Thoracic aorta (tissue), 2 donors: ENCODE measurements around the gene CPZ. TPM values are rescaled to one million over a fixed set of nuclear protein-coding genes. Genes with fewer than 3 reads are reported as not detected.

Experiments used
- ATAC-seq: fragments of 150-250 bp; one replicate; pipeline ENCODE4 v1.8.0; 2017; ENCODE audit warnings: low read depth; ENCODE audit not compliant: insufficient number of reproducible peaks, low FRiP score
- DNase-seq: peaks from one replicate; pipeline ENCODE4 v3.0.0-alpha.2; 2020; ENCODE audit warnings: low spot score
- H3K27ac ChIP-seq, 2 donors: fragments of 200-600 bp; sonication (generic); 1 replicate in 1 of 2; 2 replicates in 1 of 2; pipeline ENCODE4 v1.5.1; 2016; ENCODE audit warnings: mild to moderate bottlenecking in 2 of 2, moderate library complexity in 2 of 2
- H3K27me3 ChIP-seq: fragments of 200-600 bp; sonication (generic); replicated peaks from 2 replicates; pipeline ENCODE4 v1.6.0; 2016; ENCODE audit warnings: mild to moderate bottlenecking; ENCODE audit not compliant: insufficient read depth
- H3K36me3 ChIP-seq: fragments of 200-600 bp; sonication (generic); one replicate; pipeline ENCODE4 v1.5.1; 2016
- H3K4me1 ChIP-seq, 2 donors: fragments of 200-600 bp; sonication (generic); 1 replicate in 1 of 2; 2 replicates in 1 of 2; pipeline versions ENCODE4 v1.5.1 to v1.6.0; 2016; ENCODE audit warnings: low read depth in 2 of 2, mild to moderate bottlenecking in 1 of 2; ENCODE audit not compliant: control insufficient read depth in 1 of 2
- H3K4me3 ChIP-seq: fragments of 200-600 bp; sonication (generic); 2 replicates; pipeline ENCODE4 v1.5.1; 2016; ENCODE audit warnings: mild to moderate bottlenecking
- H3K9me3 ChIP-seq: fragments of 200-600 bp; sonication (generic); 2 replicates; pipeline ENCODE4 v1.5.1; 2016
- total RNA-seq, 2 donors: library from RNA; depleted of rRNA; stranded (reverse); fragments of >200 nt; gene quantifications; one replicate each; pipeline versions ENCODE4 v1.1.0 to v1.2.3, GENCODE V29; 2016
- TF ChIP-seq, protein P1 (sequence below): fragments of 200-600 bp; sonication (generic); IDR thresholded peaks from one replicate; pipeline ENCODE4 v1.5.1; 2019; ENCODE audit warnings: antibody characterized with exemption

The CPZ gene
- total RNA-seq, 2 donors from 2014 or later: 3.0 to 6.1 TPM

GRCh38 chr4:8609824-8610350 is 17.3 kb downstream of the CPZ start:
- no peak for ATAC-seq
- H3K27me3 ChIP-seq: no peaks in the 10 kb centered on the region
- TF ChIP-seq, protein P1, sequence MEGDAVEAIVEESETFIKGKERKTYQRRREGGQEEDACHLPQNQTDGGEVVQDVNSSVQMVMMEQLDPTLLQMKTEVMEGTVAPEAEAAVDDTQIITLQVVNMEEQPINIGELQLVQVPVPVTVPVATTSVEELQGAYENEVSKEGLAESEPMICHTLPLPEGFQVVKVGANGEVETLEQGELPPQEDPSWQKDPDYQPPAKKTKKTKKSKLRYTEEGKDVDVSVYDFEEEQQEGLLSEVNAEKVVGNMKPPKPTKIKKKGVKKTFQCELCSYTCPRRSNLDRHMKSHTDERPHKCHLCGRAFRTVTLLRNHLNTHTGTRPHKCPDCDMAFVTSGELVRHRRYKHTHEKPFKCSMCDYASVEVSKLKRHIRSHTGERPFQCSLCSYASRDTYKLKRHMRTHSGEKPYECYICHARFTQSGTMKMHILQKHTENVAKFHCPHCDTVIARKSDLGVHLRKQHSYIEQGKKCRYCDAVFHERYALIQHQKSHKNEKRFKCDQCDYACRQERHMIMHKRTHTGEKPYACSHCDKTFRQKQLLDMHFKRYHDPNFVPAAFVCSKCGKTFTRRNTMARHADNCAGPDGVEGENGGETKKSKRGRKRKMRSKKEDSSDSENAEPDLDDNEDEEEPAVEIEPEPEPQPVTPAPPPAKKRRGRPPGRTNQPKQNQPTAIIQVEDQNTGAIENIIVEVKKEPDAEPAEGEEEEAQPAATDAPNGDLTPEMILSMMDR: no peak

DNA sequence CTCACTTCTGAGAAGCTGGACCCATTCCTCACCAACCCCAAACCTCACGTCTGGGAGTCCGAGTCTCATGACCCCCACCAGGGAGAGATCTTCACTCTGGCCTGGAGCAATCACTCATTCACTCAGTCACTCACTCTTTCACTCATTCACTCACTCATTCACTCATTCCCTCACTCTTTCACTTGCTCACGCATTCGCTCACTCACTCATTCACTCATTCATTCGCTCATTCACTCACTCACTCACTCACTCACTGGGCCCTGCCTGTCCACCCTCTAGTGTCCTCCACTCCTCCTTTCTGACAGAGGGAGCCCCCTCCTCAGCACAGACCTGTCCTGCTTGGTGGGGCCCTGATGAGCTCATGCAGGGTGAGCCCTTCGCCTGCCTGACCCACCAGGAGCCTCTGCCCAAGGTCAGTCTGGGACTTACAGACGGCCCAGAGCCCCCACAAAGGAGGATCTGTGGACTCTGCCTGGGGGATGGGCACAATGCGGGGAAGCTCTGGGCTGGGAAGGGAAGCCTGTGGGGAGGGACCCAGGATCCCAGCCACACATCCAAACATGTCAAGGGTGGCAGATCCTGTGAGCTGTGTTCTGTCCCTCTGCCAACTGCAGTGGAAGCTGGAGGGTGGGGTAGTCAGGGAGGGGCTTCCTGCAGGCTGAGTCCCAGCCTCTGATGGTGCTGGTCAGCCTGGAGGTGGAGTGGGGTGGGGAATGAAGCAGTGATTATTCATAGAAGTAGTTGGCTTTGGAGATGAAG is 18.5 kb downstream of the CPZ start:
- no peak for DNase-seq
- Histone ChIP-seq H3K4me1 (no peaks in the 10 kb centered on the region), H3K27me3 (no peaks in the 10 kb centered on the region), H3K36me3 (no peaks in the 10 kb centered on the region), H3K4me3 (no peak overlapping the region), H3K27ac (no peak overlapping the region), H3K9me3 (no peaks in the 10 kb centered on the region)
- TF ChIP-seq, protein P1: no peak
- no peak for ATAC-seq

More at GRCh38 chr4:8609824-8610350, 17.3 kb downstream of the CPZ start:
- H3K9me3 ChIP-seq: no peaks in the 10 kb centered on the region
- H3K36me3 ChIP-seq: no peaks in the 10 kb centered on the region
- H3K4me3 ChIP-seq: no peak overlapping the region
- DNase-seq: no peak
- H3K4me1 ChIP-seq: no peaks in the 10 kb centered on the region
- no peak overlapping the region for H3K27ac ChIP-seq

GRCh38 chr4:8612646-8613045 is 20.1 kb downstream of the CPZ start:
- no peak for ATAC-seq
- H3K27me3 ChIP-seq: no peaks in the 10 kb centered on the region
- TF ChIP-seq, protein P1: no peak
- no peak overlapping the region for H3K27ac ChIP-seq
- H3K4me3 ChIP-seq: no peak overlapping the region
- DNase-seq: no peak
- no peaks in the 10 kb centered on the region for H3K36me3 ChIP-seq
- H3K9me3 ChIP-seq: no peaks in the 10 kb centered on the region
- no peaks in the 10 kb centered on the region for H3K4me1 ChIP-seq

DNA sequence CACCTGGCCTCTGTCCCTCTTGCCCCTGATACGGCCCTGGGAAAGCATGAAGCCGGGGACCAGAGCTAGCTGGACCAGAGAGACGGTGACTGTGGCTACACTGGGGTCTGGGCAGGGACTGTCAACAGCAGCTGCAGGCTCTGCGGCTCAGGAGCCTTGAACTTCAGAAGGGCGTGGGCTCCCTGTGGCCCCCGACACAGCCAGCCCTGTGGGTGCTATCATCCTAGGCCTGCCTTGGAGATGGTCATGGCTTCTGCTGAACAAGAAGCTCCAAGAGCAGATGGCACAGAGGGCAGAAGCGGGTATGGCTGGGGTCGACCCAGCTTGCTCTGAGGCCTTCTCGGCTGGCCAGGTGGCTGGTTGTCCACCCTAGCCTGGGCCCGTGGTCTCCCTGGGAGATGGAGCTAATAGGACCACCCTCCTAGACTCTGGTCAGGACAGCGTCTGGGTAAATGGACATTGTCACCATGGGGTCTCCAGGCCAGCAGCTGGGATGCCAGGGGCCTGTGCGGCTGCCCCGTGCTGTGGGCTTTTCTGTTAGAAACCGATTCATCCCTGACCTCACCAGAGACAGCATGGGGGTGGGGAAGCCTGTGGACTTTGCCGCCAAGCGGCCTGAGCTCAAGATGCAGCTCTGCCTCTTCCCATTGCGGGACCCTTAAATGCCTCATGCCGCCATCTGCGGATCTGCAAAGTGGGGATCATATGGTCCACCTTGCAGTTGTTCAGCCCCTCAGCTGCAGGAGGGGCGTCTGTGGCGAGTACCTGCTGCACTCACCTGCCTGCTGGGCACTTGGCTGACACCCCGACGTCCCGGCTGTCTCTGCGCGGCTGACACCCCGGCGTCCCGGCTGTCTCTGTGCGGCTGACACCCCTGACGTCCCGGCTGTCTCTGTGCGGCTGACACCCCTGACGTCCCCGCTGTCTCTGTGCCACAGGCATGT is 21.1 kb downstream of the CPZ start:
- Histone ChIP-seq H3K27ac (no peak overlapping the region), H3K9me3 (no peaks in the 10 kb centered on the region), H3K4me3 (no peak overlapping the region), H3K4me1 (no peaks in the 10 kb centered on the region), H3K27me3 (no peaks in the 10 kb centered on the region), H3K36me3 (no peaks in the 10 kb centered on the region)
- ATAC-seq (no peak), DNase-seq (no peak)
- TF ChIP-seq, protein P1: no peak
